GM23338 (cell line): Measurements from ENCODE around the gene ATXN7L1. TPM values are rescaled to one million over a fixed set of nuclear protein-coding genes. Genes with fewer than 3 reads are reported as not detected.
"Not testable (repeated sequence)": the region's sequence is repeated elsewhere in the genome, so short reads cannot be mapped to it uniquely, and the experiment has no call there.

Source experiments
- ATAC-seq: fragments of 200-7000 bp; cut with Tn5 transposase; 3 replicates; pipeline ENCODE4 v1.9.1; 2020
- DNase-seq: peaks from one replicate; pipeline ENCODE4 v3.0.0-alpha.2; 2015; ENCODE audit warnings: low spot score
- H2AFZ ChIP-seq: fragments of 200-600 bp; sonication (generic); 2 replicates; pipeline ENCODE4 v1.8.0; 2016; ENCODE audit warnings: antibody characterized with exemption, mild to moderate bottlenecking, moderate library complexity
- H3F3A ChIP-seq: fragments of 200-600 bp; sonication (generic); replicated peaks from 2 replicates; pipeline ENCODE4 v1.8.0; 2017; ENCODE audit warnings: antibody characterized with exemption, mixed run types, low read depth
- H3K27ac ChIP-seq: fragments of 200-600 bp; sonication (generic); 2 replicates; pipeline ENCODE4 v1.6.1; 2016; ENCODE audit warnings: low read depth
- H3K27me3 ChIP-seq: fragments of 200-600 bp; sonication (generic); 2 replicates; pipeline ENCODE4 v1.8.0; 2016; ENCODE audit warnings: mild to moderate bottlenecking, mixed run types, moderate library complexity; ENCODE audit not compliant: insufficient read depth
- H3K36me3 ChIP-seq: fragments of 200-600 bp; sonication (generic); 2 replicates; pipeline ENCODE4 v1.8.0; 2016; ENCODE audit warnings: mild to moderate bottlenecking; ENCODE audit not compliant: insufficient read depth
- H3K4me1 ChIP-seq: fragments of 200-600 bp; sonication (generic); 2 replicates; pipeline ENCODE4 v1.8.0; 2016; ENCODE audit warnings: mild to moderate bottlenecking, moderate library complexity; ENCODE audit not compliant: insufficient read depth
- H3K4me2 ChIP-seq: fragments of 200-600 bp; sonication (generic); 2 replicates; pipeline ENCODE4 v1.7.1; 2017; ENCODE audit warnings: mixed run types
- H3K4me3 ChIP-seq: fragments of 200-600 bp; sonication (generic); 2 replicates; pipeline ENCODE4 v1.6.1; 2016; ENCODE audit warnings: mixed run types
- H3K79me2 ChIP-seq: fragments of 200-600 bp; sonication (generic); replicated peaks from 2 replicates; pipeline ENCODE4 v1.8.0; 2017; ENCODE audit warnings: mild to moderate bottlenecking; ENCODE audit not compliant: insufficient read depth
- H3K9me2 ChIP-seq: fragments of 200-600 bp; sonication (generic); 2 replicates; pipeline ENCODE4 v1.8.0; 2017; ENCODE audit not compliant: insufficient read depth
- H4K20me1 ChIP-seq: fragments of 200-600 bp; sonication (generic); replicated peaks from 2 replicates; pipeline ENCODE4 v1.8.0; 2017; ENCODE audit warnings: mild to moderate bottlenecking; ENCODE audit not compliant: insufficient read depth
- H3K27ac Mint-ChIP-seq: 2 replicates; pipeline ENCODE4 v1.8.0; 2020; ENCODE audit warnings: inconsistent platforms, mild to moderate bottlenecking, moderate library complexity, mixed read lengths
- H3K27me3 Mint-ChIP-seq: 3 replicates; pipeline ENCODE4 v1.8.0; 2022; ENCODE audit warnings: low read depth, mild to moderate bottlenecking, moderate library complexity, mixed read lengths, inconsistent platforms; ENCODE audit not compliant: insufficient read depth, poor library complexity
- H3K36me3 Mint-ChIP-seq: 3 replicates; pipeline ENCODE4 v1.8.0; 2021; ENCODE audit warnings: low read depth, mild to moderate bottlenecking, inconsistent platforms, moderate library complexity, mixed read lengths
- H3K4me1 Mint-ChIP-seq: 3 replicates; pipeline ENCODE4 v1.8.0; 2020; ENCODE audit warnings: mild to moderate bottlenecking, inconsistent platforms, mixed read lengths
- H3K4me3 Mint-ChIP-seq: 3 replicates; pipeline ENCODE4 v1.8.0; 2021; ENCODE audit warnings: moderate library complexity, mild to moderate bottlenecking, inconsistent platforms, mixed read lengths
- H3K9me3 Mint-ChIP-seq: 3 replicates; pipeline ENCODE4 v1.8.0; 2020; ENCODE audit warnings: moderate library complexity, mild to moderate bottlenecking, inconsistent platforms, mixed read lengths
- CREB1 ChIP-seq: fragments of 250-450 bp; sonication (Bioruptor Pico); IDR thresholded peaks from 2 replicates; pipeline ENCODE4 v1.5.0; 2020; ENCODE audit warnings: low read depth, mild to moderate bottlenecking, moderate library complexity
- EZH2phosphoT487 ChIP-seq: fragments of 200-600 bp; sonication (generic); IDR thresholded peaks from one replicate; pipeline ENCODE4 v1.8.1; 2018; ENCODE audit warnings: antibody characterized with exemption; ENCODE audit not compliant: unreplicated experiment
- NANOG ChIP-seq: IDR thresholded peaks from 2 replicates; pipeline ENCODE4 v1.6.1; 2016; ENCODE audit warnings: antibody characterized with exemption, borderline replicate concordance
- POLR2AphosphoS5 ChIP-seq: IDR thresholded peaks from 2 replicates; pipeline ENCODE4 v1.6.1; 2016; ENCODE audit warnings: antibody characterized with exemption, low read depth
- REST ChIP-seq: IDR thresholded peaks from one replicate; pipeline ENCODE4 v1.6.1; 2018; ENCODE audit warnings: antibody characterized with exemption; ENCODE audit not compliant: unreplicated experiment
- ZNF114 ChIP-seq: fragments of 250-450 bp; sonication (Bioruptor Pico); IDR thresholded peaks from 2 replicates; pipeline ENCODE4 v1.5.0; 2020; ENCODE audit warnings: mild to moderate bottlenecking, moderate library complexity
- ZNF331 ChIP-seq: fragments of 250-450 bp; sonication (Bioruptor Pico); IDR thresholded peaks from 2 replicates; pipeline ENCODE4 v1.5.0; 2020; ENCODE audit warnings: low read depth, mild to moderate bottlenecking, moderate library complexity
- polyA plus RNA-seq: library from polyadenylated mRNA; unstranded; fragments of >200 nt; fragmentation: Nextera tagmentation; extraction: Ambion mirVana; gene quantifications from 2 replicates; pipeline ENCODE4 v1.2.1, GENCODE V29; 2016
- total RNA-seq: library from RNA; depleted of rRNA; stranded (reverse); fragments of >200 nt; shearing (Covaris generic); gene quantifications from 2 replicates; pipeline ENCODE4 v1.2.3, GENCODE V29; 2014
- TF ChIP-seq, protein P1 (sequence below): fragments of 250-450 bp; sonication (Bioruptor Pico); IDR thresholded peaks from 2 replicates; pipeline ENCODE4 v1.5.0; 2020; ENCODE audit warnings: mild to moderate bottlenecking, moderate library complexity

The ATXN7L1 gene
- total and polyA plus RNA-seq, 2 experiments from 2014 or later = 22.8 to 29.8 TPM

- H3K4me3 Mint-ChIP-seq, H3K4me3 ChIP-seq, H2AFZ ChIP-seq, H3K4me2 ChIP-seq, H3K36me3 ChIP-seq, ATAC-seq, H3K27ac Mint-ChIP-seq, H3K79me2 ChIP-seq, DNase-seq, H3K9me3 Mint-ChIP-seq, H4K20me1 ChIP-seq, H3K27me3 ChIP-seq, H3F3A ChIP-seq, H3K27ac ChIP-seq, H3K9me2 ChIP-seq: not testable (repeated sequence)
- Mint-ChIP-seq H3K27me3 (peaks cover 17% of the 10 kb centered on the region), H3K4me1 (peaks cover 43% of the 10 kb centered on the region), H3K36me3 (peaks cover 13% of the 10 kb centered on the region)
- H3K4me1 ChIP-seq = peaks cover 15% of the 10 kb centered on the region
Observed at GRCh38 chr7:105599080-105599479, 277.3 kb downstream of the ATXN7L1 start.

DNA sequence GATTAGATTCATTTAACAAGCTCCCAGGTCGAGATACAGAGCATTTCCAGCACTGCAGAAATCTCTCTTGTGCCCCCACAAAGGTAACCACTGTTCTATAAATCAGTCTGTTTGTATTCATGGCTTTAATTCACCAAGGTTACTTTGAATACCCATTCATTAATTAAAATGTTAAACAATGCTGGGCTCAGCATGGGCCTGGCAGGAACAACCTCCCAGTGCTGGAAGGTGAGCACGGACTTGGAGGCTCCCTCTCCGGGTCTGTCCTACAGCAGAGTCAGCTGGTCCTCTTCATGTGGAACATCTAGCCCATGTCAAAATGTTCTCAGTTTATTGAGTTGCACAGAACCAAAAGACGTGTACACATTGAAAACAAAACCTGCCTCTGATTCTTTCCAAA lies 279.5 kb downstream of the ATXN7L1 start:
- Mint-ChIP-seq H3K4me3 (no peak overlapping the region), H3K27me3 (peaks cover 10% of the 10 kb centered on the region), H3K27ac (no peak overlapping the region), H3K4me1 (peaks cover 39% of the 10 kb centered on the region), H3K9me3 (peaks cover under 1% of the 10 kb centered on the region; the same call in 1 of the 3 replicates), H3K36me3 (peaks cover under 1% of the 10 kb centered on the region; the same call in 1 of the 3 replicates)
- peaks cover 7% of the 10 kb centered on the region; the same call in 1 of the 2 replicates for H3K9me2 ChIP-seq
- peaks cover 15% of the 10 kb centered on the region for H3K4me1 ChIP-seq
- H4K20me1 ChIP-seq = no peaks in the 10 kb centered on the region
- no peaks in the 10 kb centered on the region for H3K27me3 ChIP-seq
- H3K79me2 ChIP-seq = no peaks in the 10 kb centered on the region
- no peaks in the 10 kb centered on the region for H3F3A ChIP-seq
- peak; percentile 76 for ATAC-seq
- no peak overlapping the region for H3K27ac ChIP-seq
- no peaks in the 10 kb centered on the region for H3K36me3 ChIP-seq
- peak overlapping the region; percentile 15; the same call in 1 of the 2 replicates for H3K4me2 ChIP-seq
- TF ChIP-seq REST (no peak), EZH2phosphoT487 (no peak), NANOG (no peak), POLR2AphosphoS5 (no peak), ZNF114 (no peak), CREB1 (CRISPR knock-in tag) (no peak), ZNF331 (no peak)
- TF ChIP-seq, protein P1, sequence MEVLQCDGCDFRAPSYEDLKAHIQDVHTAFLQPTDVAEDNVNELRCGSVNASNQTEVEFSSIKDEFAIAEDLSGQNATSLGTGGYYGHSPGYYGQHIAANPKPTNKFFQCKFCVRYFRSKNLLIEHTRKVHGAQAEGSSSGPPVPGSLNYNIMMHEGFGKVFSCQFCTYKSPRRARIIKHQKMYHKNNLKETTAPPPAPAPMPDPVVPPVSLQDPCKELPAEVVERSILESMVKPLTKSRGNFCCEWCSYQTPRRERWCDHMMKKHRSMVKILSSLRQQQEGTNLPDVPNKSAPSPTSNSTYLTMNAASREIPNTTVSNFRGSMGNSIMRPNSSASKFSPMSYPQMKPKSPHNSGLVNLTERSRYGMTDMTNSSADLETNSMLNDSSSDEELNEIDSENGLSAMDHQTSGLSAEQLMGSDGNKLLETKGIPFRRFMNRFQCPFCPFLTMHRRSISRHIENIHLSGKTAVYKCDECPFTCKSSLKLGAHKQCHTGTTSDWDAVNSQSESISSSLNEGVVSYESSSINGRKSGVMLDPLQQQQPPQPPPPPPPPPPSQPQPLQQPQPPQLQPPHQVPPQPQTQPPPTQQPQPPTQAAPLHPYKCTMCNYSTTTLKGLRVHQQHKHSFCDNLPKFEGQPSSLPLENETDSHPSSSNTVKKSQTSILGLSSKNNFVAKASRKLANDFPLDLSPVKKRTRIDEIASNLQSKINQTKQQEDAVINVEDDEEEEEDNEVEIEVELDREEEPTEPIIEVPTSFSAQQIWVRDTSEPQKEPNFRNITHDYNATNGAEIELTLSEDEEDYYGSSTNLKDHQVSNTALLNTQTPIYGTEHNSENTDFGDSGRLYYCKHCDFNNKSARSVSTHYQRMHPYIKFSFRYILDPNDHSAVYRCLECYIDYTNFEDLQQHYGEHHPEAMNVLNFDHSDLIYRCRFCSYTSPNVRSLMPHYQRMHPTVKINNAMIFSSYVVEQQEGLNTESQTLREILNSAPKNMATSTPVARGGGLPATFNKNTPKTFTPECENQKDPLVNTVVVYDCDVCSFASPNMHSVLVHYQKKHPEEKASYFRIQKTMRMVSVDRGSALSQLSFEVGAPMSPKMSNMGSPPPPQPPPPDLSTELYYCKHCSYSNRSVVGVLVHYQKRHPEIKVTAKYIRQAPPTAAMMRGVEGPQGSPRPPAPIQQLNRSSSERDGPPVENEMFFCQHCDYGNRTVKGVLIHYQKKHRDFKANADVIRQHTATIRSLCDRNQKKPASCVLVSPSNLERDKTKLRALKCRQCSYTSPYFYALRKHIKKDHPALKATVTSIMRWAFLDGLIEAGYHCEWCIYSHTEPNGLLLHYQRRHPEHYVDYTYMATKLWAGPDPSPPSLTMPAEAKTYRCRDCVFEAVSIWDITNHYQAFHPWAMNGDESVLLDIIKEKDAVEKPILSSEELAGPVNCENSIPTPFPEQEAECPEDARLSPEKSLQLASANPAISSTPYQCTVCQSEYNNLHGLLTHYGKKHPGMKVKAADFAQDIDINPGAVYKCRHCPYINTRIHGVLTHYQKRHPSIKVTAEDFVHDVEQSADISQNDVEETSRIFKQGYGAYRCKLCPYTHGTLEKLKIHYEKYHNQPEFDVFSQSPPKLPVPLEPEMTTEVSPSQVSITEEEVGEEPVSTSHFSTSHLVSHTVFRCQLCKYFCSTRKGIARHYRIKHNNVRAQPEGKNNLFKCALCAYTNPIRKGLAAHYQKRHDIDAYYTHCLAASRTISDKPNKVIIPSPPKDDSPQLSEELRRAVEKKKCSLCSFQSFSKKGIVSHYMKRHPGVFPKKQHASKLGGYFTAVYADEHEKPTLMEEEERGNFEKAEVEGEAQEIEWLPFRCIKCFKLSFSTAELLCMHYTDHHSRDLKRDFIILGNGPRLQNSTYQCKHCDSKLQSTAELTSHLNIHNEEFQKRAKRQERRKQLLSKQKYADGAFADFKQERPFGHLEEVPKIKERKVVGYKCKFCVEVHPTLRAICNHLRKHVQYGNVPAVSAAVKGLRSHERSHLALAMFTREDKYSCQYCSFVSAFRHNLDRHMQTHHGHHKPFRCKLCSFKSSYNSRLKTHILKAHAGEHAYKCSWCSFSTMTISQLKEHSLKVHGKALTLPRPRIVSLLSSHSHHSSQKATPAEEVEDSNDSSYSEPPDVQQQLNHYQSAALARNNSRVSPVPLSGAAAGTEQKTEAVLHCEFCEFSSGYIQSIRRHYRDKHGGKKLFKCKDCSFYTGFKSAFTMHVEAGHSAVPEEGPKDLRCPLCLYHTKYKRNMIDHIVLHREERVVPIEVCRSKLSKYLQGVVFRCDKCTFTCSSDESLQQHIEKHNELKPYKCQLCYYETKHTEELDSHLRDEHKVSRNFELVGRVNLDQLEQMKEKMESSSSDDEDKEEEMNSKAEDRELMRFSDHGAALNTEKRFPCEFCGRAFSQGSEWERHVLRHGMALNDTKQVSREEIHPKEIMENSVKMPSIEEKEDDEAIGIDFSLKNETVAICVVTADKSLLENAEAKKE (CRISPR knock-in tag) = no peak
- DNase-seq = peak; percentile 35
- H3K4me3 ChIP-seq = no peak overlapping the region
- H2AFZ ChIP-seq = no peak overlapping the region
